Thyroid gland (tissue), 4 donors: ENCODE results near the gene MINK1.

Experiments
- CTCF ChIP-seq, 6 experiments: fragments of 200-600 bp in 3 of 6; fragments of 450-650 bp in 3 of 6; sonication (generic) in 3 of 6; IDR thresholded peaks; one replicate each; pipeline ENCODE4 v1.5.1; 2016 to 2019; ENCODE audit warnings: antibody characterized with exemption in 6 of 6, mild to moderate bottlenecking in 2 of 6, inconsistent platforms in 1 of 6, moderate library complexity in 1 of 6
- POLR2A ChIP-seq, 2 donors: fragments of 450-650 bp; IDR thresholded peaks; one replicate each; pipeline ENCODE4 v1.6.1; 2017; ENCODE audit warnings: antibody characterized with exemption in 2 of 2, mild to moderate bottlenecking in 2 of 2, moderate library complexity in 1 of 2

- TF ChIP-seq CTCF (IDR thresholded peaks at IDR 0.05) (no peak), POLR2A (IDR thresholded peaks at IDR 0.05) (peak in 1 of 2 donors; percentile 31)
Observed at GRCh38 chr17:4901648-4902344, 68.7 kb downstream of the MINK1 start.
